Endothelial cell of umbilical vein (primary cell): Measurements from ENCODE around the gene ELP4. TPM values are rescaled to one million over a fixed set of nuclear protein-coding genes. Genes with fewer than 3 reads are reported as not detected.

Experiments
- BruUV-seq: library from RNA; stranded (reverse); fragments of 400-500 nt; replicated peaks from 2 replicates; lab custom pipeline; 2021; lab: Mats Ljungman, UMichigan
- CTCF ChIA-PET: fragments of 300-600, 350-600 bp; sonication (Branson Sonifier 250); formaldehyde crosslinking; loops from one replicate; lab custom pipeline; 2021; ENCODE audit warnings: antibody characterized with exemption, inconsistent platforms; lab: Charles Lee
- POLR2A ChIA-PET: fragments of 300-600, 350-600 bp; sonication (Branson Sonifier 250); formaldehyde crosslinking; loops from one replicate; lab custom pipeline; 2021; ENCODE audit warnings: antibody characterized with exemption, inconsistent platforms; lab: Charles Lee
- DNase-seq: peaks from one replicate; pipeline ENCODE4 v3.0.0-alpha.2; 2011; ENCODE audit warnings: low read depth, low spot score
- FAIRE-seq: peaks from 2 replicates; lab custom pipeline; 2011; peaks lifted over from hg19 to GRCh38; lab: Jason Lieb, UNC
- H2AFZ ChIP-seq: 2 replicates; pipeline ENCODE4 v1.6.0; 2012; ENCODE audit warnings: low read depth, low read length, control low read depth, inconsistent platforms
- H3K27ac ChIP-seq: 2 replicates; pipeline ENCODE4 v1.5.1; 2011; ENCODE audit warnings: low read depth, mild to moderate bottlenecking, control low read depth, low read length, moderate library complexity; ENCODE audit not compliant: insufficient read depth
- H3K27me3 ChIP-seq, 2 experiments: 2 replicates each; pipeline versions ENCODE4 v1.6.0 to v1.6.1; 2011; ENCODE audit warnings: low read length in 2 of 2, mixed read lengths in 1 of 2; ENCODE audit not compliant: control insufficient read depth in 2 of 2, insufficient read depth in 2 of 2
- H3K36me3 ChIP-seq, 2 experiments: 2 replicates in 1 of 2; 3 replicates in 1 of 2; pipeline ENCODE4 v1.5.1; 2011; ENCODE audit warnings: low read length in 2 of 2, mild to moderate bottlenecking in 1 of 2, moderate library complexity in 1 of 2; ENCODE audit not compliant: control insufficient read depth in 2 of 2, insufficient read depth in 2 of 2; ENCODE audit errors: extremely low read depth in 1 of 2
- H3K4me1 ChIP-seq: 3 replicates; pipeline ENCODE4 v1.5.1; 2011; ENCODE audit warnings: mild to moderate bottlenecking, low read length; ENCODE audit not compliant: control insufficient read depth, insufficient read depth; ENCODE audit errors: extremely low read depth
- H3K4me2 ChIP-seq: 2 replicates; pipeline ENCODE4 v1.6.1; 2011; ENCODE audit warnings: low read length, control low read depth, mixed read lengths; ENCODE audit not compliant: insufficient read depth
- H3K4me3 ChIP-seq, 3 experiments: fragments of 200-600 bp in 1 of 3; sonication (generic), shearing (Covaris generic) in 1 of 3; replicated peaks in 1 of 3; 2 replicates each; pipeline ENCODE4 v1.5.1; 2011 to 2016; ENCODE audit warnings: control low read depth in 3 of 3, low read length in 3 of 3, mild to moderate bottlenecking in 2 of 3, inconsistent platforms in 1 of 3, low read depth in 1 of 3, moderate library complexity in 1 of 3; ENCODE audit not compliant: insufficient read depth in 1 of 3
- H3K79me2 ChIP-seq: 2 replicates; pipeline ENCODE4 v1.6.0; 2012; ENCODE audit warnings: low read length, inconsistent platforms; ENCODE audit not compliant: control insufficient read depth, insufficient read depth
- H3K9ac ChIP-seq: replicated peaks from 2 replicates; pipeline ENCODE3; 2011; ENCODE audit warnings: low read length, control low read depth; ENCODE audit not compliant: insufficient read depth; ENCODE audit errors: extremely low read depth
- H3K9me1 ChIP-seq: replicated peaks from 3 replicates; pipeline ENCODE4 v1.6.0; 2011; ENCODE audit warnings: mild to moderate bottlenecking, low read length; ENCODE audit not compliant: control insufficient read depth, insufficient read depth; ENCODE audit errors: extremely low read depth
- H3K9me3 ChIP-seq: replicated peaks from 2 replicates; pipeline ENCODE4 v1.5.1; 2012; ENCODE audit warnings: low read length, inconsistent platforms; ENCODE audit not compliant: control insufficient read depth, insufficient read depth
- H4K20me1 ChIP-seq: replicated peaks from 2 replicates; pipeline ENCODE3; 2011; ENCODE audit warnings: mild to moderate bottlenecking, low read length; ENCODE audit not compliant: control insufficient read depth, insufficient read depth; ENCODE audit errors: extremely low read depth
- EZH2 ChIP-seq: IDR thresholded peaks from 2 replicates; pipeline ENCODE4 v1.6.1; 2012; ENCODE audit warnings: borderline replicate concordance, low read depth, mild to moderate bottlenecking, moderate library complexity, low read length, inconsistent platforms; ENCODE audit not compliant: severe bottlenecking
- FOS ChIP-seq: IDR thresholded peaks from 2 replicates; pipeline ENCODE4 v1.6.1; 2011; ENCODE audit warnings: mild to moderate bottlenecking, low read length, moderate library complexity, borderline replicate concordance; ENCODE audit not compliant: insufficient read depth
- GATA2 ChIP-seq: IDR thresholded peaks from 2 replicates; pipeline ENCODE4 v1.7.0; 2011; ENCODE audit warnings: low read depth, mild to moderate bottlenecking, moderate library complexity, mixed read lengths, low read length; ENCODE audit not compliant: insufficient read length, insufficient read depth
- JUN ChIP-seq: IDR thresholded peaks from 2 replicates; pipeline ENCODE4 v1.6.1; 2011; ENCODE audit warnings: borderline replicate concordance, low read depth; ENCODE audit not compliant: insufficient read length, insufficient read depth
- MAX ChIP-seq: IDR thresholded peaks from 2 replicates; pipeline ENCODE4 v1.6.1; 2011; ENCODE audit not compliant: insufficient read depth, insufficient read length
- MYC ChIP-seq: IDR thresholded peaks from one replicate; pipeline ENCODE4 v1.6.1; 2011; ENCODE audit warnings: mild to moderate bottlenecking, low read depth, low read length
- POLR2A ChIP-seq: IDR thresholded peaks from 2 replicates; pipeline ENCODE4 v1.6.1; 2012; ENCODE audit warnings: low read depth, mild to moderate bottlenecking, control low read depth, low read length
- POLR2AphosphoS5 ChIP-seq: IDR thresholded peaks from 2 replicates; pipeline ENCODE4 v1.6.1; 2012; ENCODE audit warnings: low read depth, mild to moderate bottlenecking, control low read depth, low read length, moderate library complexity; ENCODE audit not compliant: insufficient read depth
- dilution Hi-C: fragments of 300-500 bp; cut with MboI; formaldehyde crosslinking; loops from one replicate; pipeline ENCODE4 v1.15.0; 2019; ENCODE audit warnings: low sequenced_read_pairs; ENCODE audit not compliant: extremely low pct_ligation_motif_present
- intact Hi-C: fragments of 100-400 bp; cut with micrococcal nuclease; formaldehyde crosslinking; loops from one replicate; pipeline ENCODE4 v1.10.0; 2022
- polyA plus RNA-seq, 4 experiments: library from polyadenylated mRNA; depleted of rRNA in 3 of 4; stranded (reverse) in 3 of 4; unstranded in 1 of 4; fragments of >200 nt; gene quantifications; 2 replicates each; pipeline versions ENCODE4 v1.2.1 to v1.2.3, GENCODE V29; 2011 to 2012; ENCODE audit warnings: missing spikeins in 1 of 4
- total RNA-seq: library from RNA; stranded (reverse); gene quantifications from 2 replicates; pipeline ENCODE4 v1.2.3, GENCODE V29; 2021
- TF ChIP-seq, protein P1 (sequence below), 2 donors: IDR thresholded peaks; 1 replicate in 1 of 2; 2 replicates in 1 of 2; pipeline ENCODE4 v1.5.1; 2011; ENCODE audit warnings: low read length in 2 of 2, mild to moderate bottlenecking in 2 of 2, moderate library complexity in 2 of 2, control low read depth in 1 of 2, inconsistent platforms in 1 of 2, low read depth in 1 of 2; ENCODE audit not compliant: insufficient read depth in 1 of 2; ENCODE audit errors: extremely low read depth in 1 of 2

ELP4 gene
- total and polyA plus RNA-seq, 2 donors (not counting 3 experiments of a cell fraction or from before 2014, with no cell fraction given): 11.6 to 16.3 TPM

- no TSS peak for BruUV-seq
- ChIA-PET CTCF (no interaction called here), POLR2A (no interaction called here)
- TF ChIP-seq FOS: no peak
- TF ChIP-seq, protein P1, sequence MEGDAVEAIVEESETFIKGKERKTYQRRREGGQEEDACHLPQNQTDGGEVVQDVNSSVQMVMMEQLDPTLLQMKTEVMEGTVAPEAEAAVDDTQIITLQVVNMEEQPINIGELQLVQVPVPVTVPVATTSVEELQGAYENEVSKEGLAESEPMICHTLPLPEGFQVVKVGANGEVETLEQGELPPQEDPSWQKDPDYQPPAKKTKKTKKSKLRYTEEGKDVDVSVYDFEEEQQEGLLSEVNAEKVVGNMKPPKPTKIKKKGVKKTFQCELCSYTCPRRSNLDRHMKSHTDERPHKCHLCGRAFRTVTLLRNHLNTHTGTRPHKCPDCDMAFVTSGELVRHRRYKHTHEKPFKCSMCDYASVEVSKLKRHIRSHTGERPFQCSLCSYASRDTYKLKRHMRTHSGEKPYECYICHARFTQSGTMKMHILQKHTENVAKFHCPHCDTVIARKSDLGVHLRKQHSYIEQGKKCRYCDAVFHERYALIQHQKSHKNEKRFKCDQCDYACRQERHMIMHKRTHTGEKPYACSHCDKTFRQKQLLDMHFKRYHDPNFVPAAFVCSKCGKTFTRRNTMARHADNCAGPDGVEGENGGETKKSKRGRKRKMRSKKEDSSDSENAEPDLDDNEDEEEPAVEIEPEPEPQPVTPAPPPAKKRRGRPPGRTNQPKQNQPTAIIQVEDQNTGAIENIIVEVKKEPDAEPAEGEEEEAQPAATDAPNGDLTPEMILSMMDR (IDR thresholded peaks at IDR 0.05; ENCODE audit: extremely low read depth in 1 of 2, insufficient read depth in 1 of 2, low read depth in 1 of 2, low read length in 2 of 2): no peak
- TF ChIP-seq MAX: no peak
- TF ChIP-seq EZH2: no peak
- no peak for TF ChIP-seq JUN
- TF ChIP-seq POLR2AphosphoS5: no peak
- TF ChIP-seq GATA2: no peak
- TF ChIP-seq POLR2A: no peak
- no peak for TF ChIP-seq MYC
- dilution Hi-C loops (no loop called here), intact Hi-C loops (no loop called here)
- Histone ChIP-seq H3K9me3 (no peaks in the 10 kb centered on the region), H3K9me1 (no peaks in the 10 kb centered on the region), H3K4me1 (peaks cover 11% of the 10 kb centered on the region), H3K4me3 (no peak overlapping the region), H3K79me2 (peaks cover 23% of the 10 kb centered on the region), H2AFZ (no peak overlapping the region), H3K4me2 (no peak overlapping the region), H3K9ac (no peak overlapping the region), H4K20me1 (no peaks in the 10 kb centered on the region), H3K36me3 (no peaks in the 10 kb centered on the region), H3K27me3 (no peaks in the 10 kb centered on the region), H3K27ac (no peak overlapping the region)
- FAIRE-seq (no peak), DNase-seq (no peak)
Measured at GRCh38 chr11:31512117-31512516, 2.5 kb downstream of the ELP4 start.
